ENCODE measurements around the gene PARN. TPM values are rescaled to one million over a fixed set of nuclear protein-coding genes. Genes with fewer than 3 reads are reported as not detected.
A peak's percentile ranks its signal among the peaks of the same experiment; 100 is the strongest.

The PARN gene
- total RNA-seq, 1 donor from 2014 or later, result 31.2 TPM

GRCh38 chr16:14669776-14670175 lies 39.7 kb upstream of the PARN start:
- no peaks in the 10 kb centered on the region for H3K9me3 ChIP-seq
- H3K4me3 ChIP-seq, result no peak overlapping the region
- H3K27ac ChIP-seq, result no peak overlapping the region
- peaks cover 4% of the 10 kb centered on the region for H3K4me1 ChIP-seq
- intact Hi-C loops (cut with DNase I), result no loop called here
- H3K27me3 ChIP-seq, result no peaks in the 10 kb centered on the region
- ATAC-seq, result peak; percentile 51
- H3K36me3 ChIP-seq, result peaks cover 38% of the 10 kb centered on the region
- TF ChIP-seq CTCF (IDR thresholded peaks at IDR 0.05), result no peak
- DNase-seq, result peak; percentile 66

DNA sequence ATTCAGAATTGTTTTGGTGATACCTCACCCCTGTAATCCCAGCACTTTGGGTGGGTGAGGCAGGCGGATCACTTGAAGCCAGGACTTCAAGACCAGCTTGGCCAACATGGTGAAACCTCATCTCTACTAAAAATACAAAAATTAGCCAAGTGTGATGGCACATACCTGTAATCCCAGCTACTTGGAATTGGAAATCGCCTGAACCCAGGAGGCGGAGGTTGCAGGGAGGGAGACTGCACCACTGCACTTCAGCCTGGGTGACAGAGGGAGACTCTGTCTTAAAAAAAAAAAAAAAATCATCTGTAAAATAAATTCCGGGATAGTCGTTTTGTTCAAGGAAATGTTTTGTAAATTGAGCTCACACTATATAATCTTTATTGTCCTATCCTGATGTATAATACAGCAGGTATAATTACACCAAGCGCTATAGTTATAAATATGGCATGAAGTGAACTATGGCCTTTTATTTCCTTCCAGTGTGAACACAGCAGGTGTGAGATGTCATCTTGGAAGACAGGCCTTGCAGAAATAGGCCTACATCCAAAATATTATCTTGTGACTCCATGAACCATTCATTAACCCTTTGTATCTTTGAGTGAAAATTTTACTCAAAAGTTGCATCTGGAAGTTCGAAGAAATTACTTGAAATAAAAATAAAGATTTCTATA lies 38.6 kb upstream of the PARN start:
- H3K36me3 ChIP-seq, result peaks cover 49% of the 10 kb centered on the region
- no peaks in the 10 kb centered on the region for H3K27me3 ChIP-seq
- TF ChIP-seq CTCF (IDR thresholded peaks at IDR 0.05), result no peak
- DNase-seq (no peak), ATAC-seq (no peak)
- H3K27ac ChIP-seq, result no peak overlapping the region
- no peak overlapping the region for H3K4me3 ChIP-seq
- intact Hi-C loops (cut with DNase I), result no loop called here
- no peaks in the 10 kb centered on the region for H3K9me3 ChIP-seq
- peaks cover 4% of the 10 kb centered on the region for H3K4me1 ChIP-seq

GRCh38 chr16:14667347-14668266 lies 37.5 kb upstream of the PARN start:
- intact Hi-C loops (cut with DNase I), result no loop called here
- H3K4me3 ChIP-seq, result no peak overlapping the region
- no peaks in the 10 kb centered on the region for H3K4me1 ChIP-seq
- DNase-seq (peak; percentile 74), ATAC-seq (peak; percentile 73)
- no peaks in the 10 kb centered on the region for H3K9me3 ChIP-seq
- TF ChIP-seq CTCF (IDR thresholded peaks at IDR 0.05), result no peak
- peak overlapping the region; percentile 31 for H3K27ac ChIP-seq
- peaks cover 60% of the 10 kb centered on the region for H3K36me3 ChIP-seq
- H3K27me3 ChIP-seq, result no peaks in the 10 kb centered on the region

- peak overlapping the region; percentile 82 for H3K27ac ChIP-seq
Measured at GRCh38 chr16:14658063-14658462, 28.0 kb upstream of the PARN start.

DNA sequence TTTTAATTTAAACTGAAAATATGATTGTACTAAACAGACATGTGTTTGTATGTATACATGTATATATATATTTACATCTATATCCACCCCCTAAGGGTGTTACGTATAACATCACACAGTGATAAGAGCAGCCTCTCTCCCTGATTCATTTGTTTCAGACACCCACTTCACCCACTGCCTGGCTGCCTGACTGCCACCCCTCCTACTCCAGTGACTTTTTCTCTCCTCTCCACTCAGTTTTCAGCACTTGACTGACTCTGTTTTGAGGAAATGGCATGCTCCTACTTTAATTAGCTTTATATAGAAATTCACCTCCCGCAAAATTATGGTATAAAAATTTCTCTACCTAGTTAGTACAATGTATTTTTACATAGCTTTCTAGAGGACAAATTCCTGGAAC lies 22.7 kb upstream of the PARN start:
- Histone ChIP-seq H3K27me3 (no peaks in the 10 kb centered on the region), H3K4me1 (peaks cover 11% of the 10 kb centered on the region), H3K4me3 (no peak overlapping the region), H3K9me3 (no peaks in the 10 kb centered on the region), H3K36me3 (peaks cover 96% of the 10 kb centered on the region), H3K27ac (no peak overlapping the region)
- intact Hi-C loops (cut with DNase I), result no loop called here
- ATAC-seq (no peak), DNase-seq (no peak)
- no peak for TF ChIP-seq CTCF (IDR thresholded peaks at IDR 0.05)

More at GRCh38 chr16:14658063-14658462, 28.0 kb upstream of the PARN start:
- peaks cover 20% of the 10 kb centered on the region for H3K4me1 ChIP-seq
- peak; percentile 25 for ATAC-seq
- intact Hi-C loops (cut with DNase I), result no loop called here
- no peaks in the 10 kb centered on the region for H3K27me3 ChIP-seq
- H3K4me3 ChIP-seq, result no peak overlapping the region
- peaks cover 97% of the 10 kb centered on the region for H3K36me3 ChIP-seq
- TF ChIP-seq CTCF (IDR thresholded peaks at IDR 0.05), result no peak
- no peak for DNase-seq
- H3K9me3 ChIP-seq, result no peaks in the 10 kb centered on the region

Measured in upper lobe of right lung (tissue), 1 donor.